Trophoblast cell (in vitro differentiated cells and primary cell): ENCODE results near the gene SEC61A1.

Source experiments
- DNase-seq, 2 donors: peaks; one replicate each; pipeline ENCODE4 v3.0.0-alpha.2; 2016
- H2AFZ ChIP-seq: 2 replicates; pipeline ENCODE4 v1.6.1; 2013; ENCODE audit warnings: low read length, moderate library complexity, mild to moderate bottlenecking; ENCODE audit not compliant: insufficient read depth, poor library complexity
- H2AK5ac ChIP-seq: 2 replicates; pipeline ENCODE4 v1.6.1; 2013; ENCODE audit warnings: mild to moderate bottlenecking, low read length
- H2BK120ac ChIP-seq: 2 replicates; pipeline ENCODE4 v1.6.1; 2013; ENCODE audit warnings: low read length, mild to moderate bottlenecking, moderate library complexity; ENCODE audit not compliant: insufficient read depth, poor library complexity
- H2BK12ac ChIP-seq: 2 replicates; pipeline ENCODE4 v1.6.1; 2013; ENCODE audit warnings: mild to moderate bottlenecking, low read length, moderate library complexity
- H2BK5ac ChIP-seq: 2 replicates; pipeline ENCODE4 v1.6.1; 2013; ENCODE audit warnings: low read length, low read depth, moderate library complexity, mild to moderate bottlenecking; ENCODE audit not compliant: poor library complexity
- H3K14ac ChIP-seq: 2 replicates; pipeline ENCODE4 v1.6.1; 2013; ENCODE audit warnings: mild to moderate bottlenecking, low read length
- H3K18ac ChIP-seq: 2 replicates; pipeline ENCODE4 v1.6.1; 2013; ENCODE audit warnings: mild to moderate bottlenecking, low read length
- H3K23ac ChIP-seq: 2 replicates; pipeline ENCODE4 v1.6.1; 2013; ENCODE audit warnings: low read length
- H3K27ac ChIP-seq: 2 replicates; pipeline ENCODE4 v1.5.1; 2013; ENCODE audit warnings: low read depth, mild to moderate bottlenecking, inconsistent platforms, low read length, moderate library complexity
- H3K27me3 ChIP-seq: 2 replicates; pipeline ENCODE4 v1.6.1; 2013; ENCODE audit warnings: inconsistent platforms, mild to moderate bottlenecking, low read length, moderate library complexity; ENCODE audit not compliant: insufficient read depth
- H3K36me3 ChIP-seq, 2 experiments: 1 replicate in 1 of 2; 2 replicates in 1 of 2; pipeline ENCODE4 v1.6.1; 2013; ENCODE audit warnings: low read length in 2 of 2, mild to moderate bottlenecking in 2 of 2, moderate library complexity in 1 of 2; ENCODE audit not compliant: insufficient read depth in 2 of 2, control insufficient read depth in 1 of 2
- H3K4ac ChIP-seq: 2 replicates; pipeline ENCODE4 v1.6.1; 2013; ENCODE audit warnings: low read depth, mild to moderate bottlenecking, low read length, moderate library complexity
- H3K4me1 ChIP-seq, 2 experiments: 1 replicate in 1 of 2; 2 replicates in 1 of 2; pipeline ENCODE4 v1.6.1; 2013; ENCODE audit warnings: low read length in 2 of 2, mild to moderate bottlenecking in 2 of 2, moderate library complexity in 1 of 2; ENCODE audit not compliant: insufficient read depth in 2 of 2, control insufficient read depth in 1 of 2
- H3K4me2 ChIP-seq: 2 replicates; pipeline ENCODE4 v1.6.1; 2013; ENCODE audit warnings: inconsistent platforms, mild to moderate bottlenecking, low read length, moderate library complexity
- H3K4me3 ChIP-seq: 2 replicates; pipeline ENCODE4 v1.5.1; 2013; ENCODE audit warnings: mild to moderate bottlenecking, low read depth, low read length, inconsistent platforms
- H3K79me1 ChIP-seq: one replicate; pipeline ENCODE4 v1.6.1; 2013; ENCODE audit warnings: low read length
- H3K79me2 ChIP-seq: 2 replicates; pipeline ENCODE4 v1.6.1; 2013; ENCODE audit warnings: low read length, mild to moderate bottlenecking; ENCODE audit not compliant: control insufficient read depth, insufficient read depth, poor library complexity
- H3K9ac ChIP-seq: 2 replicates; pipeline ENCODE4 v1.6.1; 2013; ENCODE audit warnings: mild to moderate bottlenecking, low read length
- H3K9me3 ChIP-seq: 2 replicates; pipeline ENCODE4 v1.6.1; 2013; ENCODE audit warnings: low read depth, mild to moderate bottlenecking, control low read depth, inconsistent platforms, low read length; ENCODE audit not compliant: insufficient read depth
- H4K12ac ChIP-seq: 2 replicates; pipeline ENCODE4 v1.6.1; 2013; ENCODE audit warnings: low read depth, mild to moderate bottlenecking, low read length, moderate library complexity
- H4K8ac ChIP-seq: 2 replicates; pipeline ENCODE4 v1.6.1; 2013; ENCODE audit warnings: low read depth, mild to moderate bottlenecking, low read length, moderate library complexity
- H4K91ac ChIP-seq: one replicate; pipeline ENCODE4 v1.6.1; 2013; ENCODE audit warnings: low read depth, mild to moderate bottlenecking, low read length, moderate library complexity
- WGBS: extraction: QIAGEN DNeasy Blood & Tissue Kit; methylation state at CpG from one replicate; pipeline ENCODE4 v1.1.7; 2013; ENCODE audit warnings: missing lambda C conversion rate; ENCODE audit not compliant: insufficient read length, insufficient coverage; ENCODE audit errors: extremely low coverage; 5-methylcytosine and 5-hydroxymethylcytosine counted together

The SEC61A1 gene

DNA sequence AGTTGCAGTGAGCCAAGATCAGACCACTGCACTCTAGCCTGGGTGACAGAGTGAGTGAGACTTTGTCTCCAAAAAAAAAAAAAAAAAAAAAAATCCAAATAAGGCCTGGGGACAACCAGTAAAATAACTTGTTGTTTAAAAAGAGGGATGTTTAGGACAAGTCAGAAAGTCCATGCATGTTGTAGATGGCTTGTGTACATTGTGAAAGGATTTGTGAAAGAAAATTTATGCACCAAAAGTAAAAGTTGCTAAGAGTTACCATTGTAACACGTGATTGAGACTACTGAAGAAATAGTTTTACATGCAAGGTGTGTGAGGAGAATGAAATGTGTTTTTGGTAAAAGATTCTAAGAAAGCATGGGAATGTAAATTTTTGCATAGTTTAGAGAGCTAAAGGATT is 35.7 kb upstream of the SEC61A1 start:
- no CpG with 5 or more reads among the region's 1 CpG for WGBS
- H2BK5ac ChIP-seq: no peak overlapping the region

DNA sequence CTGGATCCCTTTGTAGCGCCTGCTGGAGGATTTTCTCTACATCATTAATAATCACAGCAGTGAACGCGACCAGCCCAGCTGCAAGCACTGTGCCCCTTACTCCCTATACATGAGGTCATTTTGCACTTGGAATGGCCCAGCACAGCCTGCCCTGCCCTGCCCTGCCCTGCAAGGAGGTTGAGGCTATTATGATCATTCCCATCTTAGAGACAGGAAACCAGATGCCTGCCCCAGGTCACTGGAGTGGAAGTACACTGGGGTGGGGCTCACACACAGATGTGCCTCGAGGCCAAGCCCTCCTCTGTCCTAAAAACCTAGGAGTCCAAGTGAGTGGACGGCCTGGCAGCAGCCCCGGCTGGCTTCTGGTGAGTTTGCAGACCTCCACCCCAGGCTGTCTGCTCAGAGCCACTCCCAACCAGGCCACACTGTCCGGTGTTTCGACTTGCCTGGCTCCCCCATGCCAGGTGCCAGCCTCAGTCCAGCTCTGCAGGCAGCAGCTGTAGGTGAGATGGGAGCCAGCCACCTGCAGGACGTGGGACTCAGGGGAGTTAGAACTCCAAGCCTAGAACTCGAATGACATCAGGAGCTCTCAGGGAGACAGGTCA is 30.4 kb upstream of the SEC61A1 start:
- H2BK120ac ChIP-seq: no peak overlapping the region
- no peaks in the 10 kb centered on the region for H3K9me3 ChIP-seq
- H2AK5ac ChIP-seq: no peak overlapping the region
- no peak overlapping the region for H3K14ac ChIP-seq
- H3K18ac ChIP-seq: no peak overlapping the region
- no peak overlapping the region for H3K4ac ChIP-seq
- H2AFZ ChIP-seq: no peak overlapping the region
- no peaks in the 10 kb centered on the region for H3K79me1 ChIP-seq
- no peak overlapping the region for H2BK12ac ChIP-seq
- H3K36me3 ChIP-seq: no peaks in the 10 kb centered on the region
- peaks cover 0 to 4% of the 10 kb centered on the region in 2 experiments for H3K4me1 ChIP-seq
- H2BK5ac ChIP-seq: no peak overlapping the region
- H3K27ac ChIP-seq: no peak overlapping the region
- no peak overlapping the region for H4K12ac ChIP-seq
- H3K4me2 ChIP-seq: no peak overlapping the region
- no peak overlapping the region for H4K8ac ChIP-seq
- no peaks in the 10 kb centered on the region for H3K27me3 ChIP-seq
- no CpG with 5 or more reads among the region's 10 CpGs for WGBS
- H3K23ac ChIP-seq: no peak overlapping the region
- no peak for DNase-seq
- H3K79me2 ChIP-seq: no peaks in the 10 kb centered on the region
- no peak overlapping the region for H3K9ac ChIP-seq
- H4K91ac ChIP-seq: no peak overlapping the region
- no peak overlapping the region for H3K4me3 ChIP-seq

More for the DNA sequence above, 35.7 kb upstream of the SEC61A1 start:
- Histone ChIP-seq H3K79me1 (no peaks in the 10 kb centered on the region), H2AFZ (no peak overlapping the region), H2AK5ac (no peak overlapping the region), H3K27me3 (no peaks in the 10 kb centered on the region), H3K14ac (no peak overlapping the region), H3K4me1 (no peaks in the 10 kb centered on the region), H3K27ac (no peak overlapping the region), H4K8ac (no peak overlapping the region), H3K23ac (no peak overlapping the region), H3K4me3 (no peak overlapping the region), H2BK120ac (no peak overlapping the region), H3K4ac (no peak overlapping the region), H4K91ac (no peak overlapping the region), H3K9me3 (no peaks in the 10 kb centered on the region), H3K4me2 (no peak overlapping the region), H3K36me3 (no peaks in the 10 kb centered on the region), H2BK12ac (no peak overlapping the region), H3K18ac (no peak overlapping the region), H3K79me2 (no peaks in the 10 kb centered on the region), H3K9ac (no peak overlapping the region), H4K12ac (no peak overlapping the region)
- DNase-seq: no peak

DNA sequence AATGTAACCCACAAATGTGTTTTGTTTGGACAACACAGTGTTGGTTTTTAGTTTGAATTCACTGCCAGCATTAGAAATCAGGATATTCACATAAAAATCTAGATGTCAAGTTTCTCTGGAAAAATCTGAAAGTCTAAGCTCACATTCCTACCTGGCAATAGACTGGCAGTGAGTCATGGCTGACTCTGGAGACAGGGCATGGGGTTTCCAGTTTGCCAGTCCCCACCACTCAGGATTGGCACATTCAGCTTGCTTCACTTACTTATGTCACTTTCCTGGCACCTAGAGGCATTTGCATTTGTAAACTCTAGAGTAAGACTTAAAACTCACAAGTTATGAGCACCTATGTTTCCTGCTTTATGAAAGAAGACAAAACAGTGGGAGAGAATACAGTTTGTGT is 19.1 kb upstream of the SEC61A1 start:
- no peak for DNase-seq
- H3K27ac ChIP-seq: no peak overlapping the region
- H3K79me2 ChIP-seq: no peaks in the 10 kb centered on the region
- no peaks in the 10 kb centered on the region for H3K79me1 ChIP-seq
- H2BK5ac ChIP-seq: no peak overlapping the region
- H3K9ac ChIP-seq: no peak overlapping the region
- no peak overlapping the region for H3K14ac ChIP-seq
- H3K9me3 ChIP-seq: no peaks in the 10 kb centered on the region
- no peak overlapping the region for H3K4ac ChIP-seq
- no peaks in the 10 kb centered on the region for H3K4me1 ChIP-seq
- H3K4me3 ChIP-seq: no peak overlapping the region
- no peak overlapping the region for H3K23ac ChIP-seq
- no peaks in the 10 kb centered on the region for H3K27me3 ChIP-seq
- H3K4me2 ChIP-seq: no peak overlapping the region
- no peak overlapping the region for H2AFZ ChIP-seq
- H2BK12ac ChIP-seq: no peak overlapping the region
- H4K12ac ChIP-seq: no peak overlapping the region
- H3K36me3 ChIP-seq: no peaks in the 10 kb centered on the region
- no peak overlapping the region for H4K8ac ChIP-seq
- no peak overlapping the region for H4K91ac ChIP-seq
- H3K18ac ChIP-seq: no peak overlapping the region
- H2BK120ac ChIP-seq: no peak overlapping the region
- H2AK5ac ChIP-seq: no peak overlapping the region

DNA sequence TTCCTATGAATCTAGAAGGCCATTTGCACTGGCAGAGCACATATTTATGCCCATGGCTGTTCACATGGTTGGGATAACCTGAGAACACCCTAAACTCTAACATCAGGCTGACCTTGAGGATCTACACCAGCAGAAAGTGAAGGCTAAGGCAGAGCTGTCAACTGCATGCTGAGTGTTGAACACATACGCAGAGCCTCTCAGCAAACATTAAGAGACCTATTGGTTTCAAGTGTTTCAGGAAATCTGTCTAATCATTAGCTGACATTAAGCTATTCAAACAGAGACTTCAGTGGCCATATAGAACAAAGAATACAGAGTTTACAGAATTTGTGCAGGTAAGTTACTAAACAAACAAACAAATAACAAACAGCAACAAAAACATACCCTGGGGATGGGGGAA is 16.1 kb upstream of the SEC61A1 start:
- no peak overlapping the region for H3K18ac ChIP-seq
- H3K27me3 ChIP-seq: no peaks in the 10 kb centered on the region
- H2BK12ac ChIP-seq: no peak overlapping the region
- no peaks in the 10 kb centered on the region for H3K79me2 ChIP-seq
- no peak overlapping the region for H3K4me2 ChIP-seq
- no peak overlapping the region for H3K14ac ChIP-seq
- no peak overlapping the region for H4K91ac ChIP-seq
- no peaks in the 10 kb centered on the region for H3K4me1 ChIP-seq
- H3K23ac ChIP-seq: no peak overlapping the region
- H2BK120ac ChIP-seq: no peak overlapping the region
- H2AK5ac ChIP-seq: no peak overlapping the region
- H3K36me3 ChIP-seq: no peaks in the 10 kb centered on the region
- H4K12ac ChIP-seq: no peak overlapping the region
- H2AFZ ChIP-seq: no peak overlapping the region
- no peak overlapping the region for H3K27ac ChIP-seq
- no peak overlapping the region for H3K9ac ChIP-seq
- H2BK5ac ChIP-seq: no peak overlapping the region
- WGBS: no CpG with 5 or more reads among the region's 1 CpG
- H3K9me3 ChIP-seq: no peaks in the 10 kb centered on the region
- H3K79me1 ChIP-seq: no peaks in the 10 kb centered on the region
- H4K8ac ChIP-seq: no peak overlapping the region
- DNase-seq: no peak
- H3K4ac ChIP-seq: no peak overlapping the region
- no peak overlapping the region for H3K4me3 ChIP-seq
